ENCODE data around the gene CSTA.
"Not testable (repeated sequence)": the region's sequence is repeated elsewhere in the genome, so short reads cannot be mapped to it uniquely, and the experiment has no call there.

The CSTA gene

DNA sequence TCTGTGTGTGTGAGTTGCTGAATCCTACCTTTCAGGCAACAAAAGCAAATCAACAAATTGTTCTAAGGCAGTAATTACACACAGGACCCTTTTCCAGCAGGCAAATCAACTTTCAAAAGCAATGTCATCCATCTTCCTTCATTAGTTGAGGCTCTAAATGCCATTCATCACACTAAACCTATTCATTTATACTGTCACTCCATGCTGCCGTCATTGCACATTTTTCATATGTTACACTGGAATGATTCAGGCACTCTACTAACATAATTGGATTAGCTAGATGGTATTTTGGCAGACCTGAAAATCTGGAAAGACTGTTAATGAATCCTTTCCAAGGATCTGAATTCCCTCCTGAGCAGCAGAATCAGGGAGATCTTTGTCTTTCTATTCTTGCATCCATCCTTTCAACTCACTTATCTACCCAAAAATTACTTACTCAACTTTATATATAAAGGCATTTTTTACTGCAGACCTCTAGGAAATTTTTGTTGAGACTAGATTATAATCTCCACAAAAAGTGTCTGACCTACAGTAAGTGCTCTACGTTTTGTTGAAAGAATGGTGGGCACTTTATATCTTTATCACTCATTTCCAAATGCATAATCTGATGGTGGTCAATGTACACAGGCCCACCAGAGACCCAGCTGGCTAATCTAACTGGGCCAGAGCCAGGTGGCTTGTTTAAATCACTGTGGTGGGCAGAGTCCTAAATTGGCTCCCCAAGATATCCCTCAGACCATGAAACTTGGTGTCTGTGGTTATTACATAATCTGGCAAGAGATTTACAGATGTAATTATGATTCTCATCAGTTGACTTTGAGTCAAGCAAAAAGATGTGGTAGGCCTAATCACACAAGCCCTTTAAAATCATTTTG lies 33.0 kb downstream of the CSTA start:
- TF ChIP-seq, protein P1, sequence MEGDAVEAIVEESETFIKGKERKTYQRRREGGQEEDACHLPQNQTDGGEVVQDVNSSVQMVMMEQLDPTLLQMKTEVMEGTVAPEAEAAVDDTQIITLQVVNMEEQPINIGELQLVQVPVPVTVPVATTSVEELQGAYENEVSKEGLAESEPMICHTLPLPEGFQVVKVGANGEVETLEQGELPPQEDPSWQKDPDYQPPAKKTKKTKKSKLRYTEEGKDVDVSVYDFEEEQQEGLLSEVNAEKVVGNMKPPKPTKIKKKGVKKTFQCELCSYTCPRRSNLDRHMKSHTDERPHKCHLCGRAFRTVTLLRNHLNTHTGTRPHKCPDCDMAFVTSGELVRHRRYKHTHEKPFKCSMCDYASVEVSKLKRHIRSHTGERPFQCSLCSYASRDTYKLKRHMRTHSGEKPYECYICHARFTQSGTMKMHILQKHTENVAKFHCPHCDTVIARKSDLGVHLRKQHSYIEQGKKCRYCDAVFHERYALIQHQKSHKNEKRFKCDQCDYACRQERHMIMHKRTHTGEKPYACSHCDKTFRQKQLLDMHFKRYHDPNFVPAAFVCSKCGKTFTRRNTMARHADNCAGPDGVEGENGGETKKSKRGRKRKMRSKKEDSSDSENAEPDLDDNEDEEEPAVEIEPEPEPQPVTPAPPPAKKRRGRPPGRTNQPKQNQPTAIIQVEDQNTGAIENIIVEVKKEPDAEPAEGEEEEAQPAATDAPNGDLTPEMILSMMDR (IDR thresholded peaks at IDR 0.05; ENCODE audit: borderline replicate concordance, insufficient read depth, low read depth, low read length): no peak
- H3K4me3 ChIP-seq (ENCODE audit: low read depth, low read length): no peak overlapping the region

DNA sequence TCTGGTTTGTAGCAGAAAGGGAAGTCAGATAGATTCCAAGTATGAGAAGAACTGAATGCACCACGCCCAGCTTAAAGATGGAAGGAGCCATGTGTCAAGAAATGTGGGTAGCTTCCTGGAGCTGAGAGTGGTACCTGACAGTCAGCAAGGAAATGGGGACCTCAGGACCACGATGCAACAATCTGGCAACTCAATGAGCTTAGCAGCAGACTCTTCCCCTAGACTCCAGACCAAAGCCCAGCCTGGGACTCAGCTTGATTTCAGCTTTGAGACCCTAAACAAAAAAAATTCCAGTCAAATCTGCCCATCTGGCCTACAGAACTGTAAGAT lies 33.6 kb downstream of the CSTA start:
- TF ChIP-seq, protein P1 (IDR thresholded peaks at IDR 0.05; ENCODE audit: borderline replicate concordance, insufficient read depth, low read depth, low read length): no peak
- no peak overlapping the region for H3K4me3 ChIP-seq (ENCODE audit: low read depth, low read length)

DNA sequence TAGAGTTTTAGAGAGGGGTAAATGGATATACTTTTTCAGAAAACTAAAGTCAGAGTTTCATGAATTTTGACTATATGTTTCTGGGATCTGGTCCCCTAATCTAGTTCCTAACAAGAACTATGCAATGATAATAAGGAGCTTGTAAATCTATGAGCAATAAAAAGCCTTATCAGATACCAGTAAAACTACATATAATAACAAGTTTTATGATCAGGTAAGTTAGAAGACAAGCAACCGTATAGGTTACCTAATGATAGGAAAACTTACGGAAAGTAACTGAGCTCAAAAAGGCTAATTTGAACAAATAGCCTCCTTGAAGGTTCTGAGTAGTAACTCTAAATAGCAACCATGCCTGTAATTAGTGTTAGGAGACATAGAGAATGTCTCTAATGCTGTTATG lies 37.0 kb downstream of the CSTA start:
- TF ChIP-seq, protein P1 (IDR thresholded peaks at IDR 0.05; ENCODE audit: borderline replicate concordance, insufficient read depth, low read depth, low read length): no peak

DNA sequence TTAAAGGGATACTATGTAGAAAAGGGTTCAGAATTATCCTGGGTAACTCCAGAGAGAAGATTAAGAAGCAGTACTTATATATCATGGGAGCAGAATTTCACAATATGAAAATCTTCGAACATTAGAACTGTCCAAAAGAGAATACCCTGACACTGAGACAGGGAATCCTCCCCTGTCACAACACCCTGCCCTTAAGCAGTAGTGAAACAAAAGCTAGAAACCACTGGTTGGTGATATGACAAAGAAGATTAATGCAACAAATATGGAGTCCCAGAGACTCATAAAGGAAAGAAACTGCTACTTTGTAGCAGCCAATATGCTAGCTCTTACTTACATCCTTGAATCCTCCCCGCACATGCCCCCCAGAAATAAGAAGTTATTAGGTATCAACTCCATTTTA lies 39.4 kb downstream of the CSTA start:
- H3K4me3 ChIP-seq (ENCODE audit: low read depth, low read length): no peak overlapping the region
- TF ChIP-seq, protein P1 (IDR thresholded peaks at IDR 0.05; ENCODE audit: borderline replicate concordance, insufficient read depth, low read depth, low read length): no peak

More for the DNA sequence above, 37.0 kb downstream of the CSTA start:
- H3K4me3 ChIP-seq (ENCODE audit: low read depth, low read length): no peak overlapping the region

DNA sequence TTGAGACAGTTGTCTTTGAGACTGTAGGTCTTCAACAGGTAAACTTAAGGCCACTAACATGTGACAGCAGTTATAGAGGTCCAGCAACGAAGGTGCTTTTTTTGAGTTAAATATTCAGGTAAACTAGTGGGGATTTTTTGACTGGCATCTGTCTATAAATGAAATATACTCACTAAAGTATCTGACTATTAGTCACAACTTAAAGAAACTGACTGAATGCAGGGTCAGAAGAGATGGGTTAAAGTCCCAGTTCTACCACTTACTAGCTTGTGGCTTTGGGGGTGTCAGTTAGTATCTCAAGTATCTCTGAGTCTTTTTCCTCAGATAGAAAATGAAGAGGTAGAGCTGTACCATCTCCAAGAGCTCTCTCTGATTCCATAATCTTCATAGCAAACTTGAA lies 40.0 kb downstream of the CSTA start:
- no peak overlapping the region for H3K4me3 ChIP-seq (ENCODE audit: low read depth, low read length)
- TF ChIP-seq, protein P1 (IDR thresholded peaks at IDR 0.05; ENCODE audit: borderline replicate concordance, insufficient read depth, low read depth, low read length): no peak

DNA sequence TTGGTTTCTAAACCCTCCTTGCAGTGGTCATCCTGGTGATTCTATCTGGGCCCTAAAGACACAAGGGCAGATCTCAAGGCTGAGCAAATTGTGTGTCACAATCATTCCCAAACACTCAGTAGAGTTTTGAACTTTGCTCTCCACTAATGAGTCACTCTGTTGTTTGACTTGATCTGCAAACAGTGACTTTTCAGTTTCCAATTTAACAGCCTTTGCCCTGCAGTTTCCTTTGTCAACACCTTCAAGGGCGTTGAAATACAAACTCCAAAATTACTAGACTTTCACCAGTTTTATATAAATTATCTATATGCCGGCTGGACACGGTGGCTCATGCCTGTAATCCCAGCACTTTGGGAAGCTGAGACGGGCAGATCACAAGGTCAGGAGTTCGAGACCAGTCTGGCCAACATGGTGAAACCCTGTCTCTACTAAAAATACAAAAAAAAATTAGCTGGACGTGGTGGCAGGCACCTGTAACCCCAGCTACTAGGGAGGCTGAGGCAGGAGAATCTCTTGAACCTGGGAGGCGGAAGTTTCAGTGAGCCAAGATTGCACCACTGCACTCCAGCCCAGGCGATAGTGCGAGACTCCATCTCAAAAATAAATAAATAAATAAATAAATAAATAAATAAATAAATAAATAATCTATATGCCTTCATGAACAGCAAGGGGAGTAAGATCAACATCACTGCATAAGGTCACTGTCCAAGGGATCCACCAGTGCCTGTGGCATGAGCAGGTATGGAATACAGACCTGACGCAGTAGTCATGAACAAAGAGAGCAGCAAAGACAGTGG lies 40.7 kb downstream of the CSTA start:
- H3K4me3 ChIP-seq (ENCODE audit: low read depth, low read length): not testable (repeated sequence)

DNA sequence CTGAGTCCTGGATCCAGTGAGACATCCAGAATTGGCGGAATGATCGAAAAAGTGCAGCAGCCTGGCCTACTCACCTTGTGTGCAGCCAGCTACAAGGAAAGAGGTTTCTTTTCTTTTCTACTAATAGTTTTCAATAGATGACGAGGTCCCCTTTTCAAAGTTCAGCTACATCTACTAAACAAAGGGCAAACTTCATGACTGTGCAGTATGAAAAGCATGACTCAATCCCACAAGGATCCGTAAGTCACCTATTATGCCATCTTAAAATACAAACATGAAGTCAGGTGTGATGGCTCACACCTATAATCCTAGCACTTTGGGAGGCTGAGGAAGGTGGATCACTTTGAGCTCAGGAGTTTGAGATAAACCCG lies 41.3 kb downstream of the CSTA start:
- no peak overlapping the region for H3K4me3 ChIP-seq (ENCODE audit: low read depth, low read length)
- TF ChIP-seq, protein P1 (IDR thresholded peaks at IDR 0.05; ENCODE audit: borderline replicate concordance, insufficient read depth, low read depth, low read length): no peak
